Suppressor macrophage treated with lipopolysaccharide for 1 hour (primary cell): ENCODE measurements around the gene IZUMO1.
"Not testable (repeated sequence)": the region's sequence is repeated elsewhere in the genome, so short reads cannot be mapped to it uniquely, and the experiment has no call there.

Experiments used
- DNase-seq, 3 donors: peaks; one replicate each; pipeline ENCODE4 v3.0.0-alpha.2; 2020 to 2022

IZUMO1 gene

GRCh38 chr19:48746738-48747575 is at the start of gene IZUMO1:
Gene IZUMO1 (minus strand): TSS chr19:48746909. CDS start chr19:48745859, 1,050 bp downstream.
- DNase-seq, result peak; percentile 93 to 94 (median 93)

GRCh38 chr19:48795685-48796070 is 49.0 kb upstream of the IZUMO1 start:
- no peak for DNase-seq

DNA sequence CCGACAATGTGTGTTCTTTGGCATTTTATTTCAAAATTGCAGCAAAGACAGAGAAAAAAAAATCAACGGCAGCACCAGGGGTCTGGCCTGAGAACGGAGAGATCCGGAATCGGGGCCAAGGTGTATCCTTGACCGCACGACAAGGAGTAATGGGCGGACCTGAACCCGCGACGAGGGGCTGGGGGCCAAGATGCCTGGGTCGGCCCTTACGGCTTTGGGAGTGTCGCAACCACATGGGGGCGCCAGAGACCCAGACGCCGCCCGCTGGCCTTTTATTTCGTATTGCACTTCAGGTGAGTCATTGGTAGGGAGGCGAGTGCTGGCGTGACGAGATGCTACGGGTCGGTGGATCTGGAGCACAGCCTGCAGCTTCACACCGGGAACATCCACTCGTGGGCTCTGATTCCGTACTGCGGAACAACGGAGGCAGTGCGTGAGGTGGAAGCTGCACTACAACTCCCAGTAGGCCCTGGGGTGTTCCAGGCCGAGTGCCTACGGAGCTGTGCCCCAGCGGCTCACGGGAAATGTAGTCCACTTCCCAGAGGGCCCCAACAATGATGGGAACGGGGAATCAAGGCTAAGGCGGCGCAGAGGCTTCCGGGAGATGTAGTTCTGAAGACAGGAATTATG is 48.5 kb upstream of the IZUMO1 start:
- peak; percentile 93 to 95 (median 94) for DNase-seq

DNA sequence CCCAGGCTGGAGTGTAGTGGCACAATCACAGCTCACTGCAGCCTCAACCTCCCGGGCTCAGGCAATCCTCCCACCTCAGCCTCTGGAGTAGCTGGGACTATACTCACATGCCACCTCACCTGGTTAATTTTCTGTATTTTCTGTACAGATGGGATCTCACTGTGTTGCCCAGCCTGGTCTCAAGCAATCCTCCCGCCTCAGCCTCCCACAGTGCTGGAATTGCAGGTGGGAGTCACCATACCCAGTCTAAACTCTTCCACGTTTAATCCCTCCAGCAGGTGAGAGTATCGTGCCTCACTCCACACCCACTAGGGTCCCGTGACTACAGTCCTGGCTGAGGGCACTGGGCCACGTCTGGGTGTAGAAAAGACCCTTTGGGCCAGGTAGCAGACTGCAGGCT is 47.6 kb upstream of the IZUMO1 start:
- DNase-seq, result no peak

DNA sequence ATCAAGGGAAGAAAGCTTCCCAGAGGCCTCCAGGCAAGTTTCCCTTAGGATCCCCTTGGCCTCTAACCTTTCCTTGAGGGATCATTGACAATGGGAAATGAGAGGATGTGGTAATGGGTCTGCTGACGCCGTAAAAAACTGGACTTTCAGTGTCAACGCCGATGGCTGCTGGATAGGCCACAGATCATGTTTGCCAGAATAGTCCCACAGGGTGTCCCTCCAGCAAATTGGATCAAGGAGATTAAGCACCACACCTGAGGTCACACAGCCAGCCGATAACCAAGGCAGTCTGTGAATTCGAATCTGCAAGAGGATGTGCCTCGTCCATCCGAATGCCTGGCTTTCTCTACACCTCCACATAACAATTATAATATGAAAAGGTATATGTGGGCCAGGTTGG is 46.6 kb upstream of the IZUMO1 start:
- DNase-seq, result no peak

DNA sequence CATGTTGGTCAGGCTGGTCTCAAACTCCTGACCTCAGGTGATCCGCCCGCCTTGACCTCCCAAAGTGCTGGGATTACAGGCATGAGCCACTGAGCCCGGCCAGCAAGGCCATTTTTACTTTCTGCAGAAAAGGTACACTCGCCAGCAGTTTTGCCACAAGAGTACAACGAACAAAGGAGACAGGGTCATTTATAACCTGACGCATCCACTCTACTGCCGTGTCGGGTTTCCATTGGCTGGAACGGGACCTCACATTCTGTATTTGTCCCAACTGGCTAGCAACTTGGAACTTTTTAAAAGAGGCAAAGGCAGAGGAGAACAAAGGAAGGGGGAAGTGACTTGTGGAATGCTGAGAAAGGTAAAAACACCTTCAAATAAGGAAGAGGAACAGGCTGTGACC is 40.6 kb upstream of the IZUMO1 start:
- DNase-seq, result not testable (repeated sequence)

GRCh38 chr19:48786422-48786821 is 39.7 kb upstream of the IZUMO1 start:
- DNase-seq, result not testable (repeated sequence)

DNA sequence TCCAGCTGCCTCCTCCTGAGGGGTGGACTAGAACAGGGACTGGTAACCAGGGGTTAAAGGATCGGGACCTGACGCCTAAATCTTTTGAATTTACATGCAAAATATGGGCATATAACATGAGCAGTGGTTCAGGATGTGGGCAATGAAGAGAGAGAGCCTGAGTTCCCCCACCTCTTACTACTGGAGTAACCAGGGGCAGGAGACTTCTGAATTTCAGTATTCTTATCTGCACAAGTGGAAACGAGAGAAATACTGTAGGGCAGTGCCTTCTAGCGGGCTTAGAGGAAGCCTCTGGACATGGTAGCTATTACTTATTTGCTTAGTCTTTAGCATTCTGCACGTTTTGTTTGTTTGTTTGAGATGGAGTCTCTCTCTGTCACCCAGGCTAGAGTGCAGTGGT is 37.8 kb upstream of the IZUMO1 start:
- DNase-seq, result no peak

DNA sequence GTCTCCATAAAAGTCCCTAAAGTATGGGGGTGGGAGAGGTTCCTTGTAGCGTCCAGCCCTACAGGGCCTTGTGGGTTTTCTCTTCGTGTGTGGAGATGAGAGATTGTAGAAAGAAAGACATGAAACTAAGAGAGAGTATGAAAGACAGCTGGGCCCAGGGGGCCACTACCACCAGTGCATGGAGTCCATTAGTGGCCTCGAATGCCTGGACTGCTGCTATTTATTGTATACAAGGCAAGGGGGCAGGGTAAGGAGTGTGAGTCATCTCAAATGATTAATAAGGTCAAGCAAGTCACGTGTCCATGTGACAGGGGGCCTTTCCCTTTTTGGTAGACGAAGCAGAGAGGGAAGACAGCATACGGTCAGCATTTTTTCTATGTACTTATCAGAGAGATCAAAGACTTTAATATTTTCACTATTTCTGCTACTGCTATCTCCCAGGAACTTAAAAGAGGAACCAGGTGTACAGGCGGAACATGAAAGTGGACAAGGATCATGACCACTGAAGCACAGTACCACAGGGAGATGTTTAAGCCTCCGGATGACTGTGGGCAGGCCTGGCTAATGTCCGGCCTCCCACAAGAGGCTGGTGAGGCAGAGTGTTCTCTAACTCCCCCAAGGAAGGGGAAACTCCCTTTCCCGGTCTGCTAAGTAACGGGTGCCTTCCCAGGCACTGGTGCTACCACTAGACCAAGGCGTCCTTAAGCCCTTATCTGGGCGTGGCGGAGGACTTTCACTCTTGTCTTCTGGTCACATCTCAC is 34.1 kb upstream of the IZUMO1 start:
- peak; percentile 90 to 92 (median 91) for DNase-seq

DNA sequence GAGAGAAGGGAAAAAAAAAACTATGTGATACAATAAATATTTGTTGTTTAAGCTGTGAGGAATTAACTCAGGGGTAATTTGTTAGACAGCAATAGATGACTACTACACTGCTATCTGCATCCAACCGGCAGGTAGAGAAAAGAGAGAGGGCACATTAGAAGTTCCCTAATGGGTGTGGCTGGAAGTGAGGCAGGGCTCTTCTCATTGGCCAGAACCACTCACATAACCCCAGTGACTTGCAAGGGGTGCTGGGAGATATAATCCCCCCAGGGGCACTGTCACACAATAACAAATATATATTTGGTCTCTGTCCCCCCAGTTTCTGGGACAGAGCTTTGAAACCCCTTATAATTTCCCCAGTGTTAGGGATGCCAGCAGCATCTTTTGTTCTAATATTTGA is 32.9 kb upstream of the IZUMO1 start:
- DNase-seq, result no peak

DNA sequence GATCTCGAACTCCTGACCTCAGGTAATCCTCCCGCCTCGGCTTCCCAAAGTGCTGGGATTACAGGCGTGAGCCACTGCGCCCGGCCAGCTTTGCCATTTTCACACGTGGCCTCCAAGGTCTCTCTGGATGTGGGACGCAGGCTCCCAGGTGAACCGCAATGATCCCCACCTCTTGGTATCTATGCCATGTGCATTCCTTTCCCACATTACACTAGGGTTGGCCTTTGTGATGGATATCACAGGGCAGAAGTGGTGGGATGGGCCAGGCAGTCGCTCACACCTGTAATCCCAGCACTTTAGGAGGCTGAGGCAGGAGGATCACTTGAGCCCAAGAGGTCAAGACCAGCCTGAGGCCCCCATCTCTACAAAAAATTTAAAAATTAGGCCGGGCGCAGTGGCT is 31.0 kb upstream of the IZUMO1 start:
- DNase-seq, result no peak

DNA sequence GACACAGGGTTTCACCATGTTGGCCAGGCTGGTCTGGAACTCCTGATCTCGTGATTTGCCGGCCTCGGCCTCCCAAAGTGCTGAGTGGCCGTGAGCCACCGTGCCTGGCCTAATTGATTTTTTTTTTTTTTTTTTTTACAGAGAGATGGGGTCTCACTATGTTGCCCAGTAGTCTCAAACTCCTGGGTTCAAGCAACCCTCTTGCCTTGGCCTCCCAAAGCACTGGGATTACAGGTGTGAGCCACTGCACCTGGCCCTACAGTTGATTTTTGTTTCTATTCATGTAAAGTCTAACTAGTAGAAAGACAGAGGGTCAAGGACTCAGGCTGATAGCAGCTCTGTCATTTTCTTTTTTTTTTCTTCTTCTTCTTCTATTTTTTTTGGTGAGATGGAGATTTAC is 30.4 kb upstream of the IZUMO1 start:
- no peak for DNase-seq

DNA sequence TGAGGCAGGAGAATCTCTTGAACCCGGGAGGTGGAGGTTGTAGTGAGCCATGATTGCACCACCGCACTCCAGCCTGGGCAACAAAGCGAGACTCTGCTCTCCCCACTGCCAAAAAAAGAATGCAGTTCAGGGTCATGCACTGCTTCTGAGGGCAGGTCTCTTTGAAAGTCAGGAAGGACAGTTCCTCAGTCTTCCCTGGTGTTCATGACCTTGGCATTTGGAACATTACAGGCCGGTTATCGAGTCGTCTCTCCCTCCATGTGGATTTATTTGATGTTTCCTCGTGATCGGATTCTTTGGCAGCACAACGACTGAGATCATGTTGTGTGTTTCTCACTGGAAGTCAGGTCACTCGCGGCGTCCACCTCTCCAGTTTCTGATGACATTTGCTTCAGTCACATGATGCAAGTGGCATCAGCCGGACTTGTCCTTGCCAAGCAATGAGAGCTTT is 25.8 kb upstream of the IZUMO1 start:
- no peak for DNase-seq

DNA sequence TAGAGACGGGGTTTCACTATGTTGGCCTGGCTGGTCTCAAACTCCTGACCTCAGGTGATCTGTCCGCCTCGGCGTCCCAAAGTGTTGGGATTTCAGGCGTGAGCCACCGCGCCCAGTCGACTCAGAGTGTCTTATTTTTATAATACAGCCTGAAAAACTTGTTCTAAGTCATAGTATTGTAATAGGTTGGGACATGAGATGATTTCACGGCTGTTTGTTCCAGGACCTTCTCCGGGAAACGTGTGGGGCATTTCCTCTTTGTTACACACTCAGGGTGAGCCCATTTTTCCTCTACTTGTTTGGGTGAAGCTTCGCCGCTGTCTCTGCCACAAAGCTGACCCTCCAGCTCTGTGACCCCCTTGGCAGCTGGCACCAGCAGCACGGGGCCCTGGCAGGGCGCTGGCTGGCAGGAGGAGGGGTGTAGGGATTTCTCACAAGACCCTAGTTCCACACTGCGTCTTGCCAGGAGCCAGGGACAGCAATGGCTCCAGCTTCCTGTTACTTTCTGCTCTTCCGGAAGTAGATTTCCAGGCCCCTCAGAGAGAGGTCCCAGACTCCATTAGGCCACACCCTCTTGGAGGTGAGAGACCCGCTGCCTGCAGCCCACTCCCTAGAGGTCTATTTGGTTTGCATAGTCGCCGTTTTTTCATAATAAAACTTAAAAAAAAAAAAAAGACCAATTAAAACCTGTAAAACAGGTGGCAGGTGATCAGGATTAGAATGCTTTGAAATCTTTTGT is 24.2 kb upstream of the IZUMO1 start:
- no peak for DNase-seq

- no peak for DNase-seq
These were observed 23.6 kb upstream of the IZUMO1 start for GRCh38 chr19:48770266-48770665.

- DNase-seq, result peak; percentile 31 to 55 (median 54)
These were observed 22.4 kb upstream of the IZUMO1 start for GRCh38 chr19:48768994-48769713.

DNA sequence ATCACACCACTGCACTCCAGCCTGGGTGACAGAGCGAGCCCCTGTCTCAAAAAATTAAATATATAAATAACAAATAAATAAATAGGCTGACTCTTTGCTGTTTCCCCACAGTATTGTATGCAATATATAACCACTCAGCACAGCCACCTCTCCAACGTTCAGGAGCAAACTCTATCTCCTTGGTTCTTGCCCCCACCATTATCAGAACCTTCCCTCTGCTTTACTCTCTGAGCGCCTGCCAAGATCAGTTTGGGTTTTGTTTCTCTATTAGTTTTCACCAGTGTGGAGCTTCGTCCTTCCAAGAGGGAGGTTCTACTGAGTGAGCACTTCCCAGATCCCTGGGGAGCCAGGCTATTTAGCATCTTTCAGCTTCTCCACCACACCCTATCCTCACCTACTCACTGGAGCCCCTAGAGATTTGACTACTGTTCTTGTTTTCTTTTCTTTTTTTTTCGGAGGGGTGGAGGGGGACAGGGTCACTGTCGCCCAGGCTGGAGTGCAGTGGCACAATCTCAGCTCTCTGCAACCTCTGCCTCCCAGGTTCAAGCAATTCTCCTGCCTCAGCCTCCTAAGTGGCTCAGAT is 21.6 kb upstream of the IZUMO1 start:
- not testable (repeated sequence) for DNase-seq

DNA sequence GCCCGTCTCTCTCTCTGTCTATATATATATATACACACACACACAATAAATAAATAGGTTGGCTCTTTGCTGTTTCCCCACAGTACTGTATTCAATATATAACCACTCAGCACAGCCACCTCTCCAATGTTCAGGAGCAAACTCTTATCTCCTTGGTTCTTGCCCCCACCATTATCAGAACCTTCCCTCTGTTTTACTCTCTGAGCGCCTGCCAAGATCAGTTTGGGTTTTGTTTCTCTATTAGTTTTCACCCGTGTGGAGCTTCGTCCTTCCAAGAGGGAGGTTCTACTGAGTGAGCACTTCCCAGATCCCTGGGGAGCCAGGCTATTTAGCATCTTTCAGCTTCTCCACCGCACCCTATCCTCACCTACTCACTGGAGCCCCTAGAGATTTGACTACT is 19.1 kb upstream of the IZUMO1 start:
- DNase-seq, result not testable (repeated sequence)

DNA sequence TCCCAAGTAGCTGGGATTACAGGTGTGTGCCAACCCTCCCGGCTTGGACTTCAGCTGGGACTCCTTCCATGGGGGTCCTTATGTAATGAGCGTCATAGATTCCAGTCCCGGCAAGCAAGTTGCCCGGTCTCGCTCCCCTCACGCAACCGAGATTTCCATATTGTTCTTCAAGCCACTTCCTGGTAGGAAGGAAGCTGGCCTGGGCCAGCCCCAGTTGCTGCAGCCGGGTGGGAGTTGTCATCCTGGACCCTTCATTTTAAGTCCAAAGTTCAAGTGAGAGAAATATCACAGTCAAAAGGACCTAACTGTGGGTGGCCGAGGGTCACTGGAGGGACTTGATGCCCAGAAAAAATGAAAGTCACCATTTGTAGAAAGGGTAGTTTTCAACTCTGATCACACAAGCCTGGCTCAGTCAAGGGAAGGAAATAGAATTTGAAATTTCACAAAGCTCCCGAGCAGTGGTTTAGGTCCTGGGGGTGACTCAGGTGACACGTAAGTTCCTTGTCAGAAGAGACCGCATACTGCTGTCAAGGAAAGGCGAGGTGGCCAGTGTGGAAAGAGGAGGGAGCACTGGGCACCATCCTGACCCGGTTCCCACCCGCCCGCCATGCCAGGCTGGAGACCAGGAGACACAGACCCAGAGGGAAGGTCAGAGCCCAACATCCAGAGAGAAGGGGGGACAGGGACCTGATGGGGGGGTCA is 13.9 kb upstream of the IZUMO1 start:
- peak; percentile 19 to 54 (median 44) for DNase-seq

GRCh38 chr19:48757741-48758144 is 11.0 kb upstream of the IZUMO1 start:
- DNase-seq, result no peak

DNA sequence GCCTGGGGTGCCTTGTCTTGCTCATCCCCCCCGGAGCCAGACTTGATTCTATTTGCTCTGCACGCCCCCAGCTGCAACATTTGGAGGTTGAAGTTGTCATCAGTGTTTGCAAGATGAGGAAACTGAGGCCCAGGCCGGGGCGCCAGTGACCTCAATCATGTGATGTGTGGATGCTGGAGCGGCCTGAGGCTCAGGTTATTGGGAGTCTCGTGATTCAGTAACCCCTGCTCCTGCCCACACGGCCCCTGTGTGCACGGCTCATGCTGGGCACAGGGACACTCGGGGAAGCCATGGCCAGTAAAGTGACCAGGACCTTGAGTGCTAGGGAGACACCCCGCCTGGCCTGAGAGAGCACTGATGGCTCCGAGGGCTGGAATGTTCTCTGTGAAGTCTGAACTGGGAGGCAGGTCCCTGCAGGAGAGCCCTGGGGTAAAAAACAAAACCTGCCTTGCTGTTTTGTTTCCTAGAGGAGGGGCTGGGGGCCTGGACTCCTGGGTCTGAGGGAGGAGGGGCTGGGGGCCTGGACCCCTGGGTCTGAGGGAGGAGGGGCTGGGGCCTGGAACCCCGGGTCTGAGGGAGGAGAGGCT is 10.5 kb upstream of the IZUMO1 start:
- no peak for DNase-seq
